GM06990 (cell line): ENCODE data around the gene ANXA2.

Experiments used
- DNase-seq: peaks from one replicate; pipeline ENCODE4 v3.0.0-alpha.2; 2011; ENCODE audit not compliant: insufficient read length; ENCODE audit errors: extremely low read depth
- H3K27me3 ChIP-seq: replicated peaks from 2 replicates; pipeline ENCODE4 v1.6.0; 2011; ENCODE audit warnings: low read length; ENCODE audit not compliant: control insufficient read depth, insufficient read depth
- H3K36me3 ChIP-seq: 2 replicates; pipeline ENCODE4 v1.5.1; 2011; ENCODE audit warnings: low read length; ENCODE audit not compliant: control insufficient read depth, insufficient read depth
- H3K4me3 ChIP-seq: replicated peaks from 2 replicates; pipeline ENCODE4 v1.5.1; 2011; ENCODE audit warnings: low read depth, mild to moderate bottlenecking, control low read depth, low read length
- CTCF ChIP-seq: IDR thresholded peaks from 2 replicates; pipeline ENCODE4 v1.5.1; 2011; ENCODE audit warnings: low read length, control low read depth, mild to moderate bottlenecking, inconsistent platforms; ENCODE audit not compliant: insufficient read depth, poor library complexity, severe bottlenecking

The ANXA2 gene

GRCh38 chr15:60315878-60316277 lies 81.9 kb downstream of the ANXA2 start:
- no peak for DNase-seq
- no peaks in the 10 kb centered on the region for H3K27me3 ChIP-seq
- TF ChIP-seq CTCF: no peak
- H3K36me3 ChIP-seq: no peaks in the 10 kb centered on the region
- no peak overlapping the region for H3K4me3 ChIP-seq

- TF ChIP-seq CTCF: no peak
- Histone ChIP-seq H3K36me3 (no peaks in the 10 kb centered on the region), H3K27me3 (no peaks in the 10 kb centered on the region), H3K4me3 (no peak overlapping the region)
- DNase-seq: no peak
These were observed 83.9 kb downstream of the ANXA2 start for GRCh38 chr15:60313906-60314305.

GRCh38 chr15:60307034-60307433 lies 90.8 kb downstream of the ANXA2 start:
- Histone ChIP-seq H3K36me3 (no peaks in the 10 kb centered on the region), H3K27me3 (no peaks in the 10 kb centered on the region; the same call in 1 of the 2 replicates), H3K4me3 (no peak overlapping the region)
- TF ChIP-seq CTCF: no peak
- no peak for DNase-seq

GRCh38 chr15:60301024-60301423 lies 96.8 kb downstream of the ANXA2 start:
- no peak for TF ChIP-seq CTCF
- DNase-seq: no peak
- no peak overlapping the region for H3K4me3 ChIP-seq

GRCh38 chr15:60299452-60300047 lies 98.2 kb downstream of the ANXA2 start:
- no peak for DNase-seq
- H3K4me3 ChIP-seq: no peak overlapping the region
- H3K27me3 ChIP-seq: no peaks in the 10 kb centered on the region
- no peak for TF ChIP-seq CTCF
- H3K36me3 ChIP-seq: no peaks in the 10 kb centered on the region

More at GRCh38 chr15:60301024-60301423, 96.8 kb downstream of the ANXA2 start:
- Histone ChIP-seq H3K27me3 (no peaks in the 10 kb centered on the region), H3K36me3 (no peaks in the 10 kb centered on the region)
